NT2/D1 (cell line): ENCODE data around the gene GALNT9.

ENCODE experiments used
- SUZ12 ChIP-seq: IDR thresholded peaks from 2 replicates; pipeline ENCODE4 v1.6.1; 2011; ENCODE audit not compliant: insufficient read length, insufficient read depth; ENCODE audit errors: extremely low read depth
- ZNF274 ChIP-seq: IDR thresholded peaks from 2 replicates; pipeline ENCODE4 v1.6.1; 2011; ENCODE audit warnings: mild to moderate bottlenecking, low read depth, low read length

DNA sequence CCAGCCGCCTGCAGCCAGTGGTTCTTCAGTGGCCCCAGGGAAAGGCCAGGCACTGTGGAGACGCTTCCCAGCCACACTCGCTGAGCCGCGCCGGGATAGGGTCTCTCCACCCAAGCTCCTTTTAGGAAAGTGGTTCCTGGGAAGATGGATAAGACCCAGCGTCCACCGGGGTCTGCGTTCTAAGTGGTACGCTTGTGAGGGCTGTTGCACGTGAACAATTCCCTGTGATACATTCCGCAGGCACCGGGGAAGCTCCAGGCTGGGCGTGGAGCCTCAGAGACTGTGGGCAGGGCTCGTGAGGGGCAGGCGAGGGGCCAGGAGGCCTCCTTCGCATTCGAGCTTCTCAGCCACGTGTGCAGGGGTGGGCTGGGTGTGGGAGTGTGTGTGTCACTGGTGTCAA, 48.4 kb downstream of the GALNT9 start:
- TF ChIP-seq ZNF274 = no peak
- no peak for TF ChIP-seq SUZ12
